Spleen (tissue), 11 donors: Measurements from ENCODE around the gene CNPPD1. TPM values are rescaled to one million over a fixed set of nuclear protein-coding genes. Genes with fewer than 3 reads are reported as not detected.

Experiments
- DNase-seq: peaks from one replicate; pipeline ENCODE4 v3.0.0-alpha.2; 2020
- H3K27ac ChIP-seq, 8 donors: fragments of 200-600 bp; sonication (generic) in 7 of 8; 1 replicate in 4 of 8; 2 replicates in 4 of 8; pipeline versions ENCODE4 v1.5.0 to v1.8.0; 2016 to 2021; ENCODE audit warnings: inconsistent platforms in 4 of 8, mild to moderate bottlenecking in 4 of 8, moderate library complexity in 1 of 8
- H3K27me3 ChIP-seq, 7 donors: fragments of 200-600 bp; sonication (generic) in 6 of 7; replicated peaks in 1 of 7; 1 replicate in 4 of 7; 2 replicates in 3 of 7; pipeline versions ENCODE4 v1.5.0 to v1.8.0; 2016 to 2021; ENCODE audit warnings: inconsistent platforms in 3 of 7, mild to moderate bottlenecking in 1 of 7
- H3K36me3 ChIP-seq, 6 donors: fragments of 200-600 bp; sonication (generic) in 5 of 6; 1 replicate in 4 of 6; 2 replicates in 2 of 6; pipeline versions ENCODE4 v1.5.0 to v1.8.0; 2016 to 2021; ENCODE audit warnings: inconsistent platforms in 2 of 6
- H3K4me1 ChIP-seq, 6 donors: fragments of 200-600 bp; sonication (generic) in 5 of 6; 1 replicate in 3 of 6; 2 replicates in 3 of 6; pipeline versions ENCODE4 v1.5.0 to v1.8.0; 2016 to 2021; ENCODE audit warnings: inconsistent platforms in 3 of 6
- H3K4me3 ChIP-seq, 8 donors: fragments of 200-600 bp; sonication (generic) in 7 of 8; 1 replicate in 4 of 8; 2 replicates in 4 of 8; pipeline versions ENCODE4 v1.5.0 to v1.8.0; 2016 to 2021; ENCODE audit warnings: inconsistent platforms in 4 of 8, mild to moderate bottlenecking in 4 of 8, moderate library complexity in 2 of 8
- H3K9me3 ChIP-seq, 8 donors: fragments of 200-600 bp; sonication (generic) in 7 of 8; 1 replicate in 4 of 8; 2 replicates in 4 of 8; pipeline versions ENCODE4 v1.5.0 to v1.8.0; 2016 to 2021; ENCODE audit warnings: inconsistent platforms in 4 of 8
- POLR2A ChIP-seq, 3 donors: fragments of 450-650 bp; IDR thresholded peaks; one replicate each; pipeline ENCODE4 v1.5.1; 2017; ENCODE audit warnings: antibody characterized with exemption in 3 of 3, mild to moderate bottlenecking in 1 of 3
- POLR2AphosphoS5 ChIP-seq, 3 donors: sonication (generic); formaldehyde crosslinking; IDR thresholded peaks; one replicate each; pipeline ENCODE4 v1.5.1; 2017; ENCODE audit warnings: antibody characterized with exemption in 3 of 3
- WGBS, 5 donors: extraction: QIAGEN DNeasy Blood & Tissue Kit in 3 of 5; methylation state at CpG; one replicate each; pipeline versions ENCODE4 v1.1.5 to v1.1.7; 2013 to 2018; 5-methylcytosine and 5-hydroxymethylcytosine counted together
- intact Hi-C: fragments of 100-400 bp; cut with DNase I; formaldehyde crosslinking; loops from one replicate; pipeline ENCODE4 v1.15.0; 2023; ENCODE audit warnings: low total_unique reads
- polyA plus RNA-seq, 3 donors: library from polyadenylated mRNA; stranded (reverse); fragments of 200-250 nt; gene quantifications; one replicate each; pipeline ENCODE4 v1.2.1, GENCODE V29; 2013
- total RNA-seq, 7 donors: library from RNA; depleted of rRNA in 3 of 7; stranded (reverse); fragments of >200 nt in 3 of 7; fragmentation: NEBNext Ultra II Directional in 4 of 7; extraction: Animal tissue kit (Norgen Biotek cat#: 25700) in 4 of 7; gene quantifications; one replicate each; pipeline versions ENCODE4 v1.1.0 to v1.2.1, GENCODE V29; 2016 to 2021
- TF ChIP-seq, protein P1 (sequence below), 11 experiments: fragments of 200-600 bp in 7 of 11; fragments of 450-650 bp in 4 of 11; sonication (generic) in 4 of 11; IDR thresholded peaks in 8 of 11; conservative IDR thresholded peaks in 3 of 11; 1 replicate in 7 of 11; 2 replicates in 4 of 11; pipeline versions ENCODE4 v1.4.0 to v1.8.0; 2016 to 2021; ENCODE audit warnings: antibody characterized with exemption in 11 of 11, inconsistent platforms in 4 of 11, mild to moderate bottlenecking in 1 of 11
- donor health status: healthy with polysubstance abuse.
- donor health status: DM: no; HTN: no; CAD: no; lungs with moderate emphysema.
- donor health status: DM: no; HTN: no; CAD: no.
- donor health status: Bipolar disorder and iron deficiency.
- donor health status: healthy.
- donor health status: DM: no; HTN: no; CAD: no.
- donor health status: DM: yes; HTN: yes; CAD: no.

CNPPD1 gene
- total and polyA plus RNA-seq, 10 donors = 51.3 to 80.8 (median 65.2) TPM

DNA sequence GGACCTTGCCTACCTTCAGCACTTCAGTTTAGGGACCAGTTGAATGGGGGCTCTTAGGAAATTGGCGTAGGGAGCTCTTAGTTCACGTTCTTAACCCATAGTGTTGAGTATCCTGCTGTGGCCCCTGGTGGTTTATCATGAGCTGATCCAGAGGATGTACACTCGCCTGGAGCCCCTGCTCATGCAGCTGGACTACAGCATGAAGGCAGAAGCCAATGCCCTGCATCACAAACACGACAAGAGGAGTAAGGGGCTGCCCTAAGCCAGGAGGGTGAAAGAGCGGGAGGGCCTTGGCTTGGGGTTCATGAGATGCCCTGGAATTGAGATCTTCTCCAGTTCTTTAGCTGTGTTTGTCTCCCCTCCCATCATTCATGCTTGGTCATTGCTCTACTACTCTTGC is 4.2 kb upstream of the CNPPD1 start:
- no peak for DNase-seq
- no peak overlapping the region for H3K4me3 ChIP-seq
- intact Hi-C loops = no loop called here
- no peak overlapping the region for H3K27ac ChIP-seq
- no peaks in the 10 kb centered on the region for H3K27me3 ChIP-seq
- TF ChIP-seq, protein P1, sequence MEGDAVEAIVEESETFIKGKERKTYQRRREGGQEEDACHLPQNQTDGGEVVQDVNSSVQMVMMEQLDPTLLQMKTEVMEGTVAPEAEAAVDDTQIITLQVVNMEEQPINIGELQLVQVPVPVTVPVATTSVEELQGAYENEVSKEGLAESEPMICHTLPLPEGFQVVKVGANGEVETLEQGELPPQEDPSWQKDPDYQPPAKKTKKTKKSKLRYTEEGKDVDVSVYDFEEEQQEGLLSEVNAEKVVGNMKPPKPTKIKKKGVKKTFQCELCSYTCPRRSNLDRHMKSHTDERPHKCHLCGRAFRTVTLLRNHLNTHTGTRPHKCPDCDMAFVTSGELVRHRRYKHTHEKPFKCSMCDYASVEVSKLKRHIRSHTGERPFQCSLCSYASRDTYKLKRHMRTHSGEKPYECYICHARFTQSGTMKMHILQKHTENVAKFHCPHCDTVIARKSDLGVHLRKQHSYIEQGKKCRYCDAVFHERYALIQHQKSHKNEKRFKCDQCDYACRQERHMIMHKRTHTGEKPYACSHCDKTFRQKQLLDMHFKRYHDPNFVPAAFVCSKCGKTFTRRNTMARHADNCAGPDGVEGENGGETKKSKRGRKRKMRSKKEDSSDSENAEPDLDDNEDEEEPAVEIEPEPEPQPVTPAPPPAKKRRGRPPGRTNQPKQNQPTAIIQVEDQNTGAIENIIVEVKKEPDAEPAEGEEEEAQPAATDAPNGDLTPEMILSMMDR (IDR thresholded peaks at IDR 0.05 in 8 of 11, conservative IDR thresholded peaks at IDR 0.05 in 3 of 11) = no peak
- no peak for TF ChIP-seq POLR2AphosphoS5 (IDR thresholded peaks at IDR 0.05)
- no peak for TF ChIP-seq POLR2A (IDR thresholded peaks at IDR 0.05)
- H3K36me3 ChIP-seq = peaks cover 0 to 67% (median 54%) of the 10 kb centered on the region in 6 donors
- no peaks in the 10 kb centered on the region for H3K9me3 ChIP-seq
- WGBS, 5 donors = 85 to 96% (median 91%) methylated on average over 4 to 5 of the region's 5 CpGs
- peaks cover 9 to 62% (median 36%) of the 10 kb centered on the region in 6 donors for H3K4me1 ChIP-seq

DNA sequence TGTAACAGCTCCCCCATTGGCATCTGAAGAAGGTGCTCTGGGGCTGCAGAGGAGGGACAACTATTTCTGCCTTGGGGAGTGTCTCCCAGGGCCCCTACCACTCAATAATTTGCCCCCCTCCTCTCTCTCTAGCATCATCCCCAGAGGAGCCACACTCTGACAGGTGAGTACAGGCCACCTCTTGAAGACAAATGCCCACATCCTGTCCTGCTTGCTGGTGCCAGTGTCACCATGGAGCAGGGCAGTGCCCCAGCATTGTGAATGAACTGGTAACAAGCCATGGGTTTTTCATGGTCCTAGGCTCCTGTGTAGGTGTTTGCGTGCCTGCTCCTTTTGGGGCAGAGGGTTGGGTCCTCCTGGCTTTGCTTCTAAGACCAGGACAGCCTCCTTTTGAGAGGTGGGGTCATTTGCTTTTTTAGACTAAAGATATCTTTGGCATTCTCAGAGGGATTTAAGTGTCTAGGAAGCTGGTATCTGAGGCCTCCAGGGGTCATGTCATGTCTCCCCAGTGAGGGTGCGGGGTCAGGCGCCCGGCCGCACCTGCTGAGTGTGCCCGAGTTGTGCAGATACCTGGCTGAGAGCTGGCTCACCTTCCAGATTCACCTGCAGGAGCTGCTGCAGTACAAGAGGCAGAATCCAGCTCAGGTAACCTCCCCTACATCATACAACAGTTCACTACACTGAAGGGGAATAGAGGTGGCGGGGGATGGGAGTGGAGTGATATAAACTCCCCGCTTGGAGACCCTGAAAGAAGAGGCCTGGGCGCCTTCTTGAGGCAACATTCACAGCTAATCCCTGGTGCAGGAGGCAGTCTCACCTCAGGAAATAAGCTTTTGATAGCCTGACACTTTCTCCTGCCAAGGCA is 3.1 kb upstream of the CNPPD1 start:
- Histone ChIP-seq H3K27me3 (no peaks in the 10 kb centered on the region), H3K4me3 (peak overlapping the region in 2 of 8 donors; percentile 82 to 95), H3K9me3 (no peaks in the 10 kb centered on the region), H3K36me3 (peaks cover 0 to 65% (median 54%) of the 10 kb centered on the region in 6 donors), H3K4me1 (peaks cover 18 to 73% (median 47%) of the 10 kb centered on the region in 6 donors), H3K27ac (peak overlapping the region in 1 of 8 donors; percentile 99)
- DNase-seq = no peak
- TF ChIP-seq, protein P1 (IDR thresholded peaks at IDR 0.05 in 8 of 11, conservative IDR thresholded peaks at IDR 0.05 in 3 of 11) = no peak
- TF ChIP-seq POLR2AphosphoS5 (IDR thresholded peaks at IDR 0.05) (no peak), POLR2A (IDR thresholded peaks at IDR 0.05) (no peak)
- 95 to 100% (median 97%) methylated on average over 7 to 9 of the region's 9 CpGs for WGBS, 5 donors
- intact Hi-C loops = no loop called here

DNA sequence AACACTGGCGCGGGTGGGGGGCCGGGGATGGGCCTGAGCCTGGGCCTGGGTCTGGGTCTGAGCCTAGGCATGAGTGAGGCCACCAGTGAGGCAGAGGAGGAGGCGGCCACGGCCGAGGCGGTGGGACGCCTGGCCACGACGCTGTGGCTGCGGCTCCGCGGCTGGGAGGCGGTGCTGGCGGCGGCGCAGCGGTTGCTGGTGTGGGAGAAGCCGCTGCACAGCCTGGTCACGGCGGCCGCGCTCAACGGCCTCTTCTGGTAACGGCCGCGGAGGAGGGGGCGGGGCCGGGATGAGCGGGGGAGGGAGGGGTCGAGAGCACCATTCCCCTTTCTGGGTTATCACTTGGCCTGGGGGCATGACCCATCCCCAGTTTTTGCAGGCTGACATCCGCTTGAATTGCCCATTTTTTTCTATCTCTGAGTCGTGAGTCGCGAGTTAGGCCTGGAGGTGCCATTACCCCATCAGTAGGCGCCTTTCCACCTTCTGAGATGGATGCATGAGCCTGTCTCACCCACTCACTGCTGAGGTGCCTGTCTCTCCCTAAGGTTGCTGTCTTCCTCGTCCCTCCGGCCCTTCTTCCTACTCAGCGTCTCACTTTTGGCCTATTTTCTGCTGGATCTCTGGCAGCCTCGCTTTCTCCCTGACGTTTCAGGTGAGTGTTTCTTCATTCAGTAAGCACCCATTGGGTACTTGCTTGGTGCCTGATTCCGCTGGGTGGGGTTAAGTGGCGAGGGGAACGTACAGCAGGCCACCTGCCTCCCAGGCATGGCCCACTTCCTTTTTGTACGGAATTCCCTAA is 1.9 kb upstream of the CNPPD1 start:
- WGBS, 5 donors = 2 to 6% (median 2%) methylated on average over 14 to 45 of the region's 45 CpGs
- Histone ChIP-seq H3K27ac (peak overlapping the region; percentile 95 to 100 (median 99)), H3K4me3 (peak overlapping the region; percentile 59 to 95 (median 89)), H3K4me1 (peaks cover 20 to 86% (median 55%) of the 10 kb centered on the region in 6 donors), H3K9me3 (no peaks in the 10 kb centered on the region), H3K36me3 (peaks cover 0 to 65% (median 58%) of the 10 kb centered on the region in 6 donors), H3K27me3 (no peaks in the 10 kb centered on the region)
- intact Hi-C loops = no loop called here
- TF ChIP-seq, protein P1 (IDR thresholded peaks at IDR 0.05 in 8 of 11, conservative IDR thresholded peaks at IDR 0.05 in 3 of 11) = peak in 1 of 11 experiments; percentile 24
- TF ChIP-seq POLR2AphosphoS5 (IDR thresholded peaks at IDR 0.05) (no peak), POLR2A (IDR thresholded peaks at IDR 0.05) (no peak)
- DNase-seq = peak; percentile 94
